SH-SY5Y (cell line): ENCODE measurements around the gene TNS1.

Source experiments
- GATA2 ChIP-seq: IDR thresholded peaks from 2 replicates; pipeline ENCODE4 v1.6.1; 2011; ENCODE audit warnings: mild to moderate bottlenecking, low read depth, low read length
- GATA3 ChIP-seq: IDR thresholded peaks from 2 replicates; pipeline ENCODE4 v1.6.1; 2011; ENCODE audit warnings: low read depth, mild to moderate bottlenecking, low read length, moderate library complexity

DNA sequence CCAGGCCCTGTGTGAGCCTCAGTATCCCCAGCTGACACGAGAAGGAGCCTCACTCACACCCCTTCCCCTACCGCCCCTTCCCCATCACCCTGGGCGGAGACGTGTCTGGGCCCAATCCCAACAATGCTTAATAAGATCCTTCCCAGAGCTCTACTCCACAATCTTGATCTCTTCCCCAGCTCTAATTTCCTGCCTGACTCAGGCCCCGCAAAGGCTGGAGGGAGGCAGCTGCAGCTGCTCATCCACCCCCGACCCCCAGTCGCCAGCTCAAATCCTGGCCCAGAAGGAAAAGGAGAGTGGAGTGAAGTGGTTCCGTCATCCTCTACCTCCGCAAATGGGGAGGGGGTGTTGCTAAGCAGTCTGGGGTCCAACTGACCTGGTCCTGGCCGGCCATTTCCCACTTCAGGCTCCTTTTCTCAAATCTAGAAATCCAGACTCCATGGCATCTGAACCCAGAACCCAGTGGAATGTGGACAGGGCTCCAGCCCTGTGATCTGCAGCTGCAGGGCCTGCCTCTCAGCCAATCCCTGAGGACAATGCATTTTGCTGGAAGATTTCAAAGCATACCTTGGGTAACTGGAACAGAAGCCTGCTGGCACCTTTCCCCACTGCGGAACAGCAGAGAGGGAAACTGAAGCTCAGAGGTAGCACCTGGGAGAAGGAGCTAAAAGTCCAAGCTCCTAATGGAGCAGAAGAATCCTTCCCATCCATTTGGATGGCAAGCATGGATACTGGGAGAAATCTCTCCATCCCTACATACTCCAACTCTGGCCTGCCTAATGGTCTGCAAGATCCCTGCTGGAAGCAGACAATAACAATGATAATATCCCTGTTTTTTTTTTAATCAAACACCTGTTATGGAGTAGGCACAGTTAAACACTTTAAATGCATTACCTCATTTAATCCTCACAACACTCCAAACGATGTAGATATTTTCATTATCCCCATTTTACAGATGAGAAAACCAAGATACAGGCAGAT lies 5.6 kb upstream of the TNS1 start:
- TF ChIP-seq GATA2, result no peak
- TF ChIP-seq GATA3, result no peak
